Adipocyte (in vitro differentiated cells): ENCODE results near the gene FAM180A.
"Not testable (repeated sequence)": the region's sequence is repeated elsewhere in the genome, so short reads cannot be mapped to it uniquely, and the experiment has no call there.

ENCODE experiments used
- DNase-seq: peaks from one replicate; pipeline ENCODE4 v3.0.0-alpha.2; 2015; ENCODE audit warnings: low read depth
- H3K27me3 ChIP-seq: replicated peaks from 2 replicates; pipeline ENCODE4 v1.7.0; 2013; ENCODE audit warnings: mild to moderate bottlenecking, low read length, moderate library complexity; ENCODE audit not compliant: control insufficient read depth, insufficient read depth
- H3K36me3 ChIP-seq: 2 replicates; pipeline ENCODE4 v1.7.0; 2013; ENCODE audit warnings: low read length, mild to moderate bottlenecking, moderate library complexity; ENCODE audit not compliant: control insufficient read depth, insufficient read depth, severe bottlenecking
- H3K4me1 ChIP-seq: 2 replicates; pipeline ENCODE4 v1.7.0; 2013; ENCODE audit warnings: mild to moderate bottlenecking, low read length, moderate library complexity; ENCODE audit not compliant: control insufficient read depth, insufficient read depth
- H3K4me3 ChIP-seq: 2 replicates; pipeline ENCODE4 v1.7.0; 2013; ENCODE audit warnings: mild to moderate bottlenecking, low read length, moderate library complexity
- H3K9ac ChIP-seq: 2 replicates; pipeline ENCODE4 v1.7.0; 2013; ENCODE audit warnings: mild to moderate bottlenecking, low read length, moderate library complexity
- H3K9me3 ChIP-seq: 2 replicates; pipeline ENCODE4 v1.7.0; 2013; ENCODE audit warnings: mild to moderate bottlenecking, low read length, moderate library complexity; ENCODE audit not compliant: control insufficient read depth

Gene FAM180A

GRCh38 chr7:135785065-135785464, 36.5 kb upstream of the FAM180A start:
- DNase-seq: no peak
- Histone ChIP-seq H3K9me3 (no peaks in the 10 kb centered on the region), H3K4me3 (no peak overlapping the region), H3K9ac (no peak overlapping the region), H3K36me3 (no peaks in the 10 kb centered on the region), H3K4me1 (peaks cover 5% of the 10 kb centered on the region), H3K27me3 (peaks cover 7% of the 10 kb centered on the region)

- Histone ChIP-seq H3K27me3 (peaks cover 7% of the 10 kb centered on the region), H3K9ac (no peak overlapping the region), H3K4me1 (no peaks in the 10 kb centered on the region), H3K9me3 (no peaks in the 10 kb centered on the region), H3K36me3 (no peaks in the 10 kb centered on the region), H3K4me3 (no peak overlapping the region)
- DNase-seq: no peak
Observed at GRCh38 chr7:135784013-135784412, 35.4 kb upstream of the FAM180A start.

- H3K9ac ChIP-seq: no peak overlapping the region
- no peaks in the 10 kb centered on the region for H3K4me1 ChIP-seq
- no peaks in the 10 kb centered on the region for H3K36me3 ChIP-seq
- H3K4me3 ChIP-seq: no peak overlapping the region
- peaks cover 7% of the 10 kb centered on the region for H3K27me3 ChIP-seq
- peaks cover 9% of the 10 kb centered on the region for H3K9me3 ChIP-seq
- no peak for DNase-seq
Observed at GRCh38 chr7:135782801-135783200, 34.2 kb upstream of the FAM180A start.

- no peaks in the 10 kb centered on the region for H3K36me3 ChIP-seq
- H3K4me3 ChIP-seq: no peak overlapping the region
- no peaks in the 10 kb centered on the region for H3K4me1 ChIP-seq
- H3K27me3 ChIP-seq: peaks cover 7% of the 10 kb centered on the region
- DNase-seq: no peak
- H3K9me3 ChIP-seq: peaks cover 10% of the 10 kb centered on the region
- no peak overlapping the region for H3K9ac ChIP-seq
Observed at GRCh38 chr7:135782377-135782776, 33.8 kb upstream of the FAM180A start.

- Histone ChIP-seq H3K36me3 (no peaks in the 10 kb centered on the region), H3K27me3 (no peaks in the 10 kb centered on the region), H3K9me3 (peaks cover 10% of the 10 kb centered on the region), H3K4me1 (peaks cover 5% of the 10 kb centered on the region), H3K4me3 (no peak overlapping the region), H3K9ac (no peak overlapping the region)
- DNase-seq: no peak
Observed at GRCh38 chr7:135777626-135778398, 29.2 kb upstream of the FAM180A start.

DNA sequence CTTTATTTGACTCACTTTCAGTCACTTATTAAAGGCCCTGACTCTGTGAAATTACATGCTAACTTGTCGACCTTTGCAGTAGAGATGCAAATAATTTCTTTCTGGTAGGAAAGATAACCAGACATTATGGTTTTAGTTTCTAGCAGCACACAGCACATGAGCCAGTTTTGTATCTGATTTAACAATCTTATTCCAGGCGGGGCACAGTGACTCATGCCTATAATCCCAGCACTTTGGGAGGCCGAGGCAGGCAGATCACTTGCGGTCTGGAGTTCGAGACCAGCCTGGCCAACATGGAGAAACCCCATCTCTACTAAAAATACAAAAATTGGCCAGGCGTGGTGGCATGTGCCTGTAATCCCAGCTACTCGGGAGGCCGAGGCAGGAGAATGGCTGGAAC, 27.3 kb upstream of the FAM180A start:
- peaks cover 11% of the 10 kb centered on the region for H3K4me1 ChIP-seq
- not testable (repeated sequence) for H3K27me3 ChIP-seq, H3K9ac ChIP-seq, DNase-seq, H3K36me3 ChIP-seq, H3K4me3 ChIP-seq
- H3K9me3 ChIP-seq: peaks cover 10% of the 10 kb centered on the region

GRCh38 chr7:135775230-135775629, 26.6 kb upstream of the FAM180A start:
- no peaks in the 10 kb centered on the region for H3K36me3 ChIP-seq
- no peak for DNase-seq
- H3K27me3 ChIP-seq: no peaks in the 10 kb centered on the region
- H3K9me3 ChIP-seq: peaks cover 10% of the 10 kb centered on the region
- H3K4me1 ChIP-seq: peaks cover 11% of the 10 kb centered on the region
- H3K4me3 ChIP-seq: no peak overlapping the region
- no peak overlapping the region for H3K9ac ChIP-seq

DNA sequence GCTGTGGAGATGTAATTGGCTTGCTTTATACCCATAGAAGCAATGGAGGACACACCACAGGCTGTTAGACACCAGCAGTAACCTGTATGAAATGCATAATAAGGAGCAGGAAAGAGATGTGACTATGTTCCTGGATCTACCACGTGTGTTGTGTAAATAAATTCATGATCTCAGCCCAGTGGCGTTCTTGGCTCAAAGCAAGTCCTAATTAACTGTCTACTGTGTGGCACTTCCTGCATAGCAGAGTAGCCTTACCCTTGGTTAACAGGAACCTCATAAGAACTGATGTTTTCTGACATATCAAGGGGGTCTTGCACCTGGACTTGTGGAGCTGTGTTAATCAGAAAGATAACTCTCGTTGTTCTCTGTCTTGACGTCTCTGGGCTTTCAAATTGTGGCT, 25.7 kb upstream of the FAM180A start:
- H3K4me3 ChIP-seq: no peak overlapping the region
- peaks cover 13% of the 10 kb centered on the region for H3K4me1 ChIP-seq
- H3K36me3 ChIP-seq: no peaks in the 10 kb centered on the region
- peaks cover 10% of the 10 kb centered on the region for H3K9me3 ChIP-seq
- no peaks in the 10 kb centered on the region for H3K27me3 ChIP-seq
- H3K9ac ChIP-seq: no peak overlapping the region
- DNase-seq: peak; percentile 60

- Histone ChIP-seq H3K27me3 (no peaks in the 10 kb centered on the region), H3K36me3 (no peaks in the 10 kb centered on the region), H3K4me1 (peaks cover 19% of the 10 kb centered on the region), H3K9ac (no peak overlapping the region), H3K4me3 (no peak overlapping the region), H3K9me3 (peaks cover 8% of the 10 kb centered on the region)
- no peak for DNase-seq
Observed at GRCh38 chr7:135773464-135773863, 24.9 kb upstream of the FAM180A start.

DNA sequence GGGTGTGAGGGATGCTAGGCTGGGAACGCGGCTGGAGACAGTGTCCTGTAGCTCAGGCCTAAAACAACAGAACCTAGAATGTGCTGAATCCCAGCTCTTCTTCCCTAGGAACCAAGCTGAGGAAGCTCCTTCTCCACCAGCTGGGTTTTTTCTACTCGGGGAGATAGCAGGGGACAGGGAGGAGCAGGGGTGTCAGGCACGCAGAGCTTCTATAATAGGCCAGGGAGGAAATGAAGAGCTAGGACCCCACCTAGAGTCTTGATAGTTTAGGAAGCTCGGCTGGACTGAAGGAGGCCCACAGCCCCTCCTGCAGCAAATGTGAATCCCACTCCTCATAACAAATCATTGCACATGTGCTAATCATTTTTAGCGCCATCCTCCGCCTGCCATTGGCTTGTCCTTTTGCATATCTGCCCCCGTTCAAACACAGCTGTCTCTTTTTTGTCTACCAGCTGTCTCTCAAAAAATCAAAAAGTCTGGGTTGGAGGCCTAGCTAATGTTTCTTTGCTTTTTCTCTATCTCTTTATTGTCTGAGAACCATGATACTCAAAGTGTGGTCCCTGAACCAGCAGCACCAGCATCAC, 24.1 kb upstream of the FAM180A start:
- no peak for DNase-seq
- Histone ChIP-seq H3K4me3 (no peak overlapping the region), H3K9ac (no peak overlapping the region), H3K27me3 (no peaks in the 10 kb centered on the region), H3K36me3 (no peaks in the 10 kb centered on the region), H3K4me1 (peaks cover 21% of the 10 kb centered on the region), H3K9me3 (peaks cover under 1% of the 10 kb centered on the region)

DNA sequence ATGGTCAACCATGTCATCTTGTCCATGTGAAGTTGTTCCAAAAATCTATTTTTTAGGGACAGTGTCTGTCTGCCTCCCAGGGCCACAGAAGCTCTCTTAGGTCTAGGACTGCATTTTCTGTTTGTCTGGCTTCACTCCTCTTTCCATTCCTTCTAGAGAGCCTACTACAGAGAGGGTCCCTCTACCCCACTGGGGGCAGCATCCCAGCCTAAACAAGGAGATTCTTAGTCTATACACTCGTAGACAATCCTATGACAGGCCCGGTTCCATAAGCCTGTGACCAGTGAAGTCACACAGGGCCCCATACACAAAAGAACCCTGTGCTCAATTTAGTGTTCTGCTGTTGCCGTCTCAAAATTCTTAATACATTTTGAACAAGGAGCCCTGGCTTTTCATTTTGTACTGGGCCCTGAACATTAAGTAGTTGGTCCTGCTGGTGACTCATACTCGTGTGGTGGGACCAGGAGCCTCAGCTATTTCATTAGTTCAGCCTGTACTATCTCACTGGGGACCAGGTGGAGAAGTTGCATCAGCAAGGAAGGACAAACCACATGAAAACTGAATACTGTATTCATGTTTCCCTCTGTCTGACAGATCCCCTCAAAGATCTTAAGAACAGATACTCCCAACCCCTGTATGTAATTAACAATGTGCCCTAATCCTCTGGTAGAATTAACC, 23.5 kb upstream of the FAM180A start:
- H3K36me3 ChIP-seq: no peaks in the 10 kb centered on the region
- H3K27me3 ChIP-seq: no peaks in the 10 kb centered on the region
- peaks cover 21% of the 10 kb centered on the region for H3K4me1 ChIP-seq
- peak; percentile 50 for DNase-seq
- H3K9ac ChIP-seq: no peak overlapping the region
- no peaks in the 10 kb centered on the region for H3K9me3 ChIP-seq
- H3K4me3 ChIP-seq: no peak overlapping the region
